GM18511 (cell line): ENCODE data around the gene MUC7.
"Not testable (repeated sequence)": the region's sequence is repeated elsewhere in the genome, so short reads cannot be mapped to it uniquely, and the experiment has no call there.

Experiments used
- ATAC-seq: cut with Tn5 transposase; IDR thresholded peaks from one replicate; pipeline ENCODE4 v1.9.1; 2021; ENCODE audit warnings: mild to moderate bottlenecking, moderate library complexity; ENCODE audit not compliant: unreplicated experiment

The MUC7 gene

DNA sequence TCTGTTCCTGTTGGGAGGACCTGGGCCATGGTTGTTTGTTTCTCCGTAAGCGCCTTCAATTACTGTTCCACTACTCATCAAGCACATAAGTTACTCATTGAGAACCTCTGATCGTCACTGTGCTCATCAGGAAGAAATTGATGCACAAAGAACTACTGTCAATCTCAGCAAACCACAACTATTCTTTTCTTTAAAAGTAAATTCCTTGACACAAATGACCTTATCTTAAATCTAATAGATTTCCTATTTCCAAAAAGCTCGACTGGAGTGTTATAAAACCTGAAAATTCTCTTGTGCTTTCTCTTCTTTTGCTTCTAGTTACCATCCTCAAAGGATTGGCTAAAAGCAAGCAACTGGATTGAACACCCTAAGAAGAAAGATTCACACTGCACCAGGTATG, at the start of gene MUC7:
Gene MUC7, plus strand, starts transcription at position 301 of the 400 bp plus-strand sequence. CDS start 1,825 bp downstream, outside the sequence.
- no peak for ATAC-seq

GRCh38 chr4:70425306-70425705, 46.7 kb upstream of the MUC7 start:
- ATAC-seq, result no peak

DNA sequence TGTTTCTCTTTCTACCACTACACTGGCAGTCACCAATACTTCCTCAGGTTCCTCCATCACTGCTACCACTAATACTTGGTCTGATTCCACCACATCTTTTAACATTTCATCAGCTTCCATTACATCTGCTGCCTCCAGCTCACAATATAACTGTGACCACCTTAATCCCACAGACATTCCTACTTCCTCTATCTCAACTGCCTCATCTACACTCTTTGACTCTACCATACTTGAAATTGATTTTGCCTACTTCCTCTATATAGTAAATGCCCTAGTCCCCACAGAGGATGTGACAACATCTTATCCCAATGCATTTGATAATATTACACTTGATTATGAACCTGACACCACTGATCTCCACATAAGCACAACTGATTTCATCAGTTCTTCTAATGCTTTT, 45.2 kb upstream of the MUC7 start:
- peak; percentile 61 for ATAC-seq

GRCh38 chr4:70437197-70437596, 34.8 kb upstream of the MUC7 start:
- no peak for ATAC-seq

- no peak for ATAC-seq
These were observed 29.5 kb upstream of the MUC7 start for GRCh38 chr4:70442474-70442873.

DNA sequence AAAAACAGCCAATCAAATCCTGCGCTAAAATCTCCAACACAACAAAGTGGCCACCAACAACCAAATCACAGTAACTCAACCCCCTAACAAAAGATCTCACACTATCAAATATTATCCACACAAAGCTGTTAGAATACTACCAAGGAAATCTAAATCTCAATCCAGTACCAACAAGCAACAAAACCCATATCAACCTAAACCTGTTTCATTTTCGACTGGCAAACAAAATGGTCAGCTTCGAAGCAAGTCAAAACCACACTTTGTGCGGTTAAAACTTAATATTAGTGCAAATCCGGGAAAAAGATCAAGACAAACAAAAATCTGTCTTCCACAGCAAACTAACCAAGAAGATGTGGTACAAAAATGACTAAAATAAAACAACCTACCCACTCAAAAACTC, 28.7 kb upstream of the MUC7 start:
- no peak for ATAC-seq

DNA sequence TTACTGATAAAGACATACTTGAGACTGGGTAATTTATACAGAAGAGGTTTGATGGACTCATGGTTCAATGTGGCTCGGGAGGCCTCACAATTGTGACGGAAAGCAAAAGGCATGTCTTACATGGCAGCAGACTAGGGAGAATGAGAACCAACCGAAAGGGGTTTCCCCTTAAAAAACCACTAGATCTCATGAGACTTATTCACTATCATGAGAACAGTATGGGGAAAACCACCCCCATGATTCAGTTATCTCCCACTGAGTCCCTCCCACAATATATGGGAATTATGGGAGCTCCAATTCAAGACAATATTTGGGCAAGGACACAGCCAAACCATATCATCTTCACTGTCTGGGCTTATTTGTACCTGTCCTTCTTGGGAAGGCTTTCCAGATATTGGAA, 22.8 kb upstream of the MUC7 start:
- ATAC-seq, result peak; percentile 78

GRCh38 chr4:70452946-70453345, 19.1 kb upstream of the MUC7 start:
- no peak for ATAC-seq

GRCh38 chr4:70463335-70463734, 8.7 kb upstream of the MUC7 start:
- no peak for ATAC-seq

GRCh38 chr4:70473679-70474078, 1.7 kb downstream of the MUC7 start:
- no peak for ATAC-seq

- no peak for ATAC-seq
These were observed 16.8 kb downstream of the MUC7 start for GRCh38 chr4:70488748-70489147.

- no peak for ATAC-seq
These were observed 24.2 kb downstream of the MUC7 start for GRCh38 chr4:70496231-70496630.

DNA sequence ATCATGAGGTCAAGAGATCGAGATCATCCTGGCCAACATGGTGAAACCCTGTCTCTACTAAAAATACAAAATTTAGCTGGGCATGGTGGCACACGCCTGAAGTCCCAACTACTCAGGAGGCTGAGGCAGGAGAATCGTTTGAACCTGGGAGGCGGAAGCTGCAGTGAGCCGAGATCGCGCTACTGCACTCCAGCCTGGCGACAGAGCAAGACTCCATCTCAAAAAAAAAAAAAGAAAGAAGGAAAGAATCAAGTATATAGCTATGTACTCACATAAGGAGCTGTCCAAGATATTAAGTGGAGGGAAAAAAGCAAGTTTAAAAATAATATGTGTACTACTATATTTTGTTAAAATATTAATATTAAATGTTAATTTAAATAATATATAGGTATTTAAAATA, 29.8 kb downstream of the MUC7 start:
- ATAC-seq, result not testable (repeated sequence)

DNA sequence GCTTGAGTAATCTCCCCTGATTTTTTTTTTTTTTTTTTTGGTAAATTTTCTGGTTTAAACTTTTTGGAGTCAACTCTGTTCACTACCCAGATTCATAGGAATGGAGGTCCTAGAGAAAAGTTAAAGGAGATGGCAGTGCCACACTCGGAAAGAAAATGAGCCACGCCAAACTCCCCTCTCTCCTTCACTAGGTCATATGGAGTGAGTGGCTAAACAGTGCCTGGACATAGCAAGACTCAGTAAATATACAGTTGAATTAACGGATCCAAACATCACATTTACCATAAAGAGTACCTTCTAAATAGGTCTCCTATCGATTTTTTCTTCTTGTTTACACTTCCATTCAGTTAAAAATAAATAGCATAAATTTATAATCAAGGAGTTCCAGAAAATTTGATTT, 32.7 kb downstream of the MUC7 start:
- ATAC-seq, result no peak

GRCh38 chr4:70505151-70505748, 33.3 kb downstream of the MUC7 start:
- peak; percentile 93 for ATAC-seq

GRCh38 chr4:70508801-70509200, 36.8 kb downstream of the MUC7 start:
- ATAC-seq, result no peak

DNA sequence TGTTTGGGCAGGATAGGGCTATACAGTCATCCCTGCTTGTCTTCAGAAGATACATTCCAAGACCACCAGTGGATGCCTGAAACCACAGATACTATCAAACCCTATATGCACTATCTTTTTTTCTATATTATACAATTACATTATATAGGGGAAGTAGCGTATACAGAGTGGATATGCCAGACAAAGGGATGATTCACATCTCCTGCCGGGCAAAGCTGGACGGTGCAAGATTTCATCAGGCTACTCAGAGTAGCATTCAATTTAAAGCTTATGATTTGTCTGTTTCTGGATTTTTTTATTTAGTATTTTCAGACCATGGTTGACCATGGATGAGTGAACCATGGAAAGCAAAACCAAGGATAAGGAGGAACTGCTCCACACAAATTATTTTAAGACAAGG, 39.4 kb downstream of the MUC7 start:
- no peak for ATAC-seq

GRCh38 chr4:70515367-70516250, 43.6 kb downstream of the MUC7 start:
- no peak for ATAC-seq

GRCh38 chr4:70518269-70518668, 46.3 kb downstream of the MUC7 start, which contains the start of gene AMTN:
Gene AMTN, plus strand, starts transcription at chr4:70518569. Its CDS starts 209 bp downstream, at chr4:70518778.
- no peak for ATAC-seq

DNA sequence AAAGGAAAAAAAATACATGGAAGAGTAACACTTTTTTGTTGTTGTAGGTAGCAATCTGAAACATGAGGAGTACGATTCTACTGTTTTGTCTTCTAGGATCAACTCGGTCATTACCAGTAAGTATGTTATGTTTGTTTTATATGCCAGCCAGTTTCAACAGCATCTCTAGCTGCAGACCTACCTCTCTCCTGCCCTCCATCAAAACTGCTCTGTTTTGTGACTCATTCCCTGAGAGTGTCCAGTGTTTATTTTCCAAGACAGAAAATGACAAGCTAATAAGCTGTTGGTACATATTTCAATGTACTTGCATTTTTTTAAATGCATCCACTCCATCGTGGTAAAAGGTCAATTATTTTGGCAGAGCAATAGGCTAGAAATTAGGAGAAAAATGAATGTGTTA, 46.7 kb downstream of the MUC7 start:
- no peak for ATAC-seq

GRCh38 chr4:70522626-70523025, 50.6 kb downstream of the MUC7 start:
- ATAC-seq, result no peak

DNA sequence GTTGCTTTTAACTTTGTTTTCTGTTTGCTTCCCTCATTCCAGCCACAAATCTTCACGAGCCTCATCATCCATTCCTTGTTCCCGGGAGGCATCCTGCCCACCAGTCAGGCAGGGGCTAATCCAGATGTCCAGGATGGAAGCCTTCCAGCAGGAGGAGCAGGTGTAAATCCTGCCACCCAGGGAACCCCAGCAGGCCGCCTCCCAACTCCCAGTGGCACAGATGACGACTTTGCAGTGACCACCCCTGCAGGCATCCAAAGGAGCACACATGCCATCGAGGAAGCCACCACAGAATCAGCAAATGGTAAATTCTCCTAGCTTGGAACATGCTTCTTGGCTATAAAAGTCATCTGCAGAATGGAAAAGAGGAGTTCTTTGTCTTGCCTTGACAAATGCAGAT, 59.0 kb downstream of the MUC7 start:
- ATAC-seq, result no peak
